ENCODE measurements around the gene MANSC4.

GRCh38 chr12:27808841-27809240 lies 28.8 kb upstream of the MANSC4 start:
- no peak for TF ChIP-seq CTCF (IDR thresholded peaks at IDR 0.05)
- TF ChIP-seq EP300 (IDR thresholded peaks at IDR 0.05), result no peak
- no peak for TF ChIP-seq POLR2A (IDR thresholded peaks at IDR 0.05)
